Retinal pigment epithelial cell (primary cell): Measurements from ENCODE around the gene COPS3.

Experiments
- DNase-seq: peaks from one replicate; pipeline ENCODE4 v3.0.0-alpha.2; 2010; ENCODE audit warnings: low read depth
- H3K4me3 ChIP-seq: 2 replicates; pipeline ENCODE4 v1.5.1; 2011; ENCODE audit warnings: mild to moderate bottlenecking, low read length, control low read depth, moderate library complexity
- CTCF ChIP-seq: conservative IDR thresholded peaks from 2 replicates; pipeline ENCODE4 v1.5.1; 2011; ENCODE audit warnings: low read depth, low read length, control low read depth, inconsistent platforms

COPS3 gene

GRCh38 chr17:17254036-17254435 is 27.0 kb downstream of the COPS3 start:
- DNase-seq = no peak
- H3K4me3 ChIP-seq = no peak overlapping the region
- TF ChIP-seq CTCF = no peak

GRCh38 chr17:17253406-17253805 is 27.6 kb downstream of the COPS3 start:
- H3K4me3 ChIP-seq = no peak overlapping the region
- no peak for TF ChIP-seq CTCF
- no peak for DNase-seq

GRCh38 chr17:17252149-17252661 is 28.8 kb downstream of the COPS3 start:
- no peak for DNase-seq
- H3K4me3 ChIP-seq = no peak overlapping the region
- TF ChIP-seq CTCF = no peak

- TF ChIP-seq CTCF = no peak
- no peak overlapping the region for H3K4me3 ChIP-seq
- DNase-seq = no peak
Measured at GRCh38 chr17:17246879-17247278, 34.2 kb downstream of the COPS3 start.

- TF ChIP-seq CTCF = no peak
- DNase-seq = no peak
- H3K4me3 ChIP-seq = no peak overlapping the region
Measured at GRCh38 chr17:17243163-17243562, 37.9 kb downstream of the COPS3 start.

GRCh38 chr17:17242246-17242645 is 38.8 kb downstream of the COPS3 start:
- no peak overlapping the region for H3K4me3 ChIP-seq
- TF ChIP-seq CTCF = no peak
- no peak for DNase-seq

GRCh38 chr17:17241656-17242055 is 39.4 kb downstream of the COPS3 start:
- TF ChIP-seq CTCF = no peak
- no peak overlapping the region for H3K4me3 ChIP-seq
- no peak for DNase-seq
